ENCODE results near the gene AZIN2.
A peak's percentile ranks its signal among the peaks of the same experiment; 100 is the strongest.

AZIN2 gene

DNA sequence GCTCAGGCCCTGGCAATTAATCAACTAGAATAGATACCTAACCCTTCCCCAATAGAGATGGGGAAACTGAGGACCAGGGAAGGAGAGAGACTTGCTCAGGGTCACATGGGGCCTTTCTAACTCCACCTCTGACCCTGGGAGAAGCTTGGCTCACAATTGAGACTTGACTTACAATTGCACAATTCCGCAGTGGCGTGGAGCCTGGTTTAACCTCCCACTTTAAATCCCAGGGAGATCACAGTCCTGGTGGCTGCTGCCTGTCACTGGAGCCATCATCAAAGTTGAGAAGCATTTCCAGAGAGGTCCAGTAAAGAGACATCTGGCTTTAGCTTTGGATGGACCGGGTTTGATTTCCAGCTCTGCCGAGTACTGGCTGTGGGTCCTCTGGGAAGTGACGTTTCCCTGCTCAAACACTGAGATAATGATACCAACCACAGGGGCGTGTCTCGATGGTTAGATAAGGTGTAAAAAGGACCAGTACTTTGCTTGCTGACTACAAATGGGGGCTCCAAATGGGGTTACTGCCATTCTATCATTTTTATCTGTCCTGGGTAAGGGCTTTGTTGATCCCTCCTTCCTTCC, 61.6 kb downstream of the AZIN2 start:
- H3K9ac ChIP-seq (ENCODE audit: low read length) = no peak overlapping the region
- H3K27ac ChIP-seq (ENCODE audit: low read depth, low read length) = peak overlapping the region; percentile 4
- H3K36me3 ChIP-seq (ENCODE audit: control insufficient read depth, insufficient read depth, low read length) = peaks cover 3% of the 10 kb centered on the region
- no peak overlapping the region for H3K4me3 ChIP-seq (ENCODE audit: low read length)
- H3K27me3 ChIP-seq (ENCODE audit: control insufficient read depth, insufficient read depth, low read length) = no peaks in the 10 kb centered on the region
- peaks cover 15% of the 10 kb centered on the region for H3K4me1 ChIP-seq (ENCODE audit: control insufficient read depth, insufficient read depth, low read length)

DNA sequence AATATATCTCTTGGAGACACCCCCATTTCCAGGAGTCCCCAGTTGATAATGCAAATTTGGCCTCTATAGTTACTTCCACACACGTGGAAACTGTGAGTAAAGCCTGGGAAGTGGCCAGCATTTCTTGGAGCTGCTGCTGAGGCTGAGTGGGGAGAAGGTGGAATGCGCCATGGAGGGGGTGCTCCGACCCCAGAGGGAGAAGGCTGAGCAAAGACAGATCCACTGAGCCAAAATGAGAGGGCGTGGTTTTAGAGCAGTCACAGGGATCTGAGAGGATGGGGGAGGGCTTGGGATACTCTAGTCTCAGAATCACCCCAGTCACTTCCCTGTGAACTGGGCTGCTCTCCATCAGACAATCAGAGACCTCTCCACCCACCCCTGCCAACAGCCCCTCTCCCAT, 62.2 kb downstream of the AZIN2 start:
- H3K27me3 ChIP-seq (ENCODE audit: control insufficient read depth, insufficient read depth, low read length) = no peaks in the 10 kb centered on the region
- H3K4me3 ChIP-seq (ENCODE audit: low read length) = no peak overlapping the region
- no peak overlapping the region for H3K9ac ChIP-seq (ENCODE audit: low read length)
- peak overlapping the region; percentile 62 for H3K27ac ChIP-seq (ENCODE audit: low read depth, low read length)
- peaks cover 3% of the 10 kb centered on the region for H3K36me3 ChIP-seq (ENCODE audit: control insufficient read depth, insufficient read depth, low read length)
- peaks cover 15% of the 10 kb centered on the region for H3K4me1 ChIP-seq (ENCODE audit: control insufficient read depth, insufficient read depth, low read length)

DNA sequence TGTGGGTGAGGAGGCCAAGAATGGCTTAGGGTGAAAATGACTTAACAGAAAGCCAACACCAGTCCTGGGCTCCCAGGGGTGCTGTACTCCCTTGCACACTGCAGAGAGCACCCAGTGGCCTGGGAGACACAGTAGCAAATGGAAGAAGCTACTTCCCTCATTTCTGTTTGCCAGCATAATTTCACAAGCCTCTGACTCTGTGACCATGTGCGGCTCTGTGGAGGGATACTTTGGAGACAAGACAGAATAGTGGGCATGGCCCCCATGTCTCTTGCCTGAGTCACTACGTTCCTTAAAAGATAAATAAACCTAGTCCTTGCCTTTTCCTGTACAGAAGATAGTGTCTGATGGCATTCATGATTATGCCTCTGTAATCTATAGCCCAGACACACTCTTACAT, 62.7 kb downstream of the AZIN2 start:
- no peak overlapping the region for H3K4me3 ChIP-seq (ENCODE audit: low read length)
- peaks cover 15% of the 10 kb centered on the region for H3K4me1 ChIP-seq (ENCODE audit: control insufficient read depth, insufficient read depth, low read length)
- H3K36me3 ChIP-seq (ENCODE audit: control insufficient read depth, insufficient read depth, low read length) = peaks cover 3% of the 10 kb centered on the region
- peak overlapping the region; percentile 62 for H3K27ac ChIP-seq (ENCODE audit: low read depth, low read length)
- H3K27me3 ChIP-seq (ENCODE audit: control insufficient read depth, insufficient read depth, low read length) = no peaks in the 10 kb centered on the region
- no peak overlapping the region for H3K9ac ChIP-seq (ENCODE audit: low read length)

DNA sequence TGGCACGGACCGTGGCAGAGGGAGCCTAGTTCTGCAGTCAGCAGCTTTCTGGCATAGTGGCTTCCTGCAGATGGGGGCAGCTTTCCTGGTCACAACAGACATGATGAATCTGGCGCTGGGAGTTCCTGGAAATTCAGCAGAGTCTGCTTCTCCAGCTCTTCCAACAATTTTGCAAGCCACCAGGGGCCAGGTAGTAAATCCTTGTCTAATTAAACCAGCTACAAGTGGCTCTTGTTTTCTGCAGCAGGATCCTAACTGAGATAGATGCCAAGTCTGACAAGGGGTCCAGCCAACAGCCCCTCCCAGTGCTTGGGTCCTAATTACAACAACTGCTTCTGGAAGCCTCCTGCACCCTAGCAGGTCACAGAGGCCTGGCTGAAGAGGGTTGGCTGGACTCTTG, 65.0 kb downstream of the AZIN2 start:
- no peaks in the 10 kb centered on the region for H3K27me3 ChIP-seq (ENCODE audit: control insufficient read depth, insufficient read depth, low read length)
- no peak overlapping the region for H3K4me3 ChIP-seq (ENCODE audit: low read length)
- peaks cover 3% of the 10 kb centered on the region for H3K36me3 ChIP-seq (ENCODE audit: control insufficient read depth, insufficient read depth, low read length)
- H3K27ac ChIP-seq (ENCODE audit: low read depth, low read length) = no peak overlapping the region
- no peak overlapping the region for H3K9ac ChIP-seq (ENCODE audit: low read length)
- H3K4me1 ChIP-seq (ENCODE audit: control insufficient read depth, insufficient read depth, low read length) = peaks cover 15% of the 10 kb centered on the region

DNA sequence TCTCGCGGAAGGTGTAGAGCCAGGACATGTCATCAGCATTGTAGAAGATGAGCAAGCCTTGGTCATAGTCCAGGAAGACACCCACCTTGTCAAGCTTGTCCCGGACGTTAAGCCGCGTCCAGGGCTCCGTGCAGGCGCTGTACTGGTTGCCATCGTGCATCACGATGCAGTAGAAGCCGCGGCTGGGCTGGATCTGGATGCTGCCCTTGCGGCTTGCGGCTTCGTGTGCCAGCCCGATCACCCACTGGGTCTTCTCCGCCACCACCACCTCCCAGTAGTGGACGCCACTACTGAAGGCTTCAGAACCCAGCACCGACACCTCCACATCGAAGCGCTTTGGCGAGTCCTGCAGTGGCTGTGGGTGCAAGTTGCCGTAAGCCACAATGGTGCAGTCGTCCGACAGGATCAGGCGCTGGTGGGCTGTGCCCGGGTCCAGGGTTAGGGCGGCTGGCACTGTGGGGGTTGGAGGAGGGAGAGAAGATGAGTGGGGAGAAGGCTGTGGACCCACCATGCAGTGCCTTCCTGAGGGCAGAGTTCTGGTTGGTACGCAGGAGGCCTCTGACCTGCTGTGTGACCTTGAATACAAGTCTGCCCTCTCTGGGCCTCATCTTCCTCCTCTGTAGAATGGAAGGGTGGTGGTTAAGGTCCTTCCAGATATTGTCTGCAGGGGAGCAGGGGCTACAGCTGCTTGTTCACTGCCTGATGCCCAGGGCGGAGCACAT, 66.5 kb downstream of the AZIN2 start:
- Histone ChIP-seq H3K36me3 (ENCODE audit: control insufficient read depth, insufficient read depth, low read length) (peaks cover 3% of the 10 kb centered on the region), H3K27me3 (ENCODE audit: control insufficient read depth, insufficient read depth, low read length) (no peaks in the 10 kb centered on the region), H3K27ac (ENCODE audit: low read depth, low read length) (no peak overlapping the region), H3K9ac (ENCODE audit: low read length) (no peak overlapping the region), H3K4me1 (ENCODE audit: control insufficient read depth, insufficient read depth, low read length) (peaks cover 13% of the 10 kb centered on the region), H3K4me3 (ENCODE audit: low read length) (no peak overlapping the region)

DNA sequence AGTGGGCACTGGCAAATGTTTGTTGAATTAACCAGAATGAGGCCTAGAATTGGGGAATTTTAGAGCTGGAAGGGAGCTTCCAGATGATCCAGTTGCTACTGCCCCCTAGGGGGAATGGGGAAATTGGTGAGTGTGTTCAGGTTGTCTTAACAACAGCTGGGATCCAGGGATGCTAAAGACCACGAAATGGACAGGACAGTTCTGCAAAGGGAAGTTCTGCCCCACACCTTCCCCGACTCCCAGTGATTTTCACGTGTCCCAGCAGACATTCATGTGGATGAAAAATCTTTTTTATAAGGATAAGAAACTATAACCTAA, 67.0 kb downstream of the AZIN2 start:
- H3K9ac ChIP-seq (ENCODE audit: low read length) = no peak overlapping the region
- no peak overlapping the region for H3K27ac ChIP-seq (ENCODE audit: low read depth, low read length)
- peaks cover 10% of the 10 kb centered on the region for H3K4me1 ChIP-seq (ENCODE audit: control insufficient read depth, insufficient read depth, low read length)
- H3K27me3 ChIP-seq (ENCODE audit: control insufficient read depth, insufficient read depth, low read length) = no peaks in the 10 kb centered on the region
- no peak overlapping the region for H3K4me3 ChIP-seq (ENCODE audit: low read length)
- H3K36me3 ChIP-seq (ENCODE audit: control insufficient read depth, insufficient read depth, low read length) = peaks cover 3% of the 10 kb centered on the region

DNA sequence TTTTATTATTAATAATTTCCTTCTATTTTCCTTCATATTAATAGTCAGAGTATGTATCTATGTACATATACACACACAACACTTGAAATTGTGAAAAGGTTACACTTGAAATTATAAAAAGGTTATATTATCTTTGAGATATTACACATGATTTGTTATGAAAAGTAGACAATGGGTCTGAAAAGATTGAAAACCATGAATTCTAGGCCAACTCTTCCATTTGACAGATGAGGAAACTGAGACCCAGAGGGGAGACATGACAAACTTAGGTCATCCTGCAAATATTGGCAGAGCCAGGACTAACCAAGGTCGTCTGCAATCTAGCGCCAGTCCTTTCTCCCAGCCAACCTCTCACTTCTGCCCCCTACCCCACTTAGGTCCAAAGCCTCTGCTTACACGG, 67.7 kb downstream of the AZIN2 start:
- peaks cover 3% of the 10 kb centered on the region for H3K36me3 ChIP-seq (ENCODE audit: control insufficient read depth, insufficient read depth, low read length)
- peaks cover 3% of the 10 kb centered on the region for H3K4me1 ChIP-seq (ENCODE audit: control insufficient read depth, insufficient read depth, low read length)
- H3K27ac ChIP-seq (ENCODE audit: low read depth, low read length) = no peak overlapping the region
- H3K9ac ChIP-seq (ENCODE audit: low read length) = no peak overlapping the region
- H3K27me3 ChIP-seq (ENCODE audit: control insufficient read depth, insufficient read depth, low read length) = no peaks in the 10 kb centered on the region
- no peak overlapping the region for H3K4me3 ChIP-seq (ENCODE audit: low read length)

DNA sequence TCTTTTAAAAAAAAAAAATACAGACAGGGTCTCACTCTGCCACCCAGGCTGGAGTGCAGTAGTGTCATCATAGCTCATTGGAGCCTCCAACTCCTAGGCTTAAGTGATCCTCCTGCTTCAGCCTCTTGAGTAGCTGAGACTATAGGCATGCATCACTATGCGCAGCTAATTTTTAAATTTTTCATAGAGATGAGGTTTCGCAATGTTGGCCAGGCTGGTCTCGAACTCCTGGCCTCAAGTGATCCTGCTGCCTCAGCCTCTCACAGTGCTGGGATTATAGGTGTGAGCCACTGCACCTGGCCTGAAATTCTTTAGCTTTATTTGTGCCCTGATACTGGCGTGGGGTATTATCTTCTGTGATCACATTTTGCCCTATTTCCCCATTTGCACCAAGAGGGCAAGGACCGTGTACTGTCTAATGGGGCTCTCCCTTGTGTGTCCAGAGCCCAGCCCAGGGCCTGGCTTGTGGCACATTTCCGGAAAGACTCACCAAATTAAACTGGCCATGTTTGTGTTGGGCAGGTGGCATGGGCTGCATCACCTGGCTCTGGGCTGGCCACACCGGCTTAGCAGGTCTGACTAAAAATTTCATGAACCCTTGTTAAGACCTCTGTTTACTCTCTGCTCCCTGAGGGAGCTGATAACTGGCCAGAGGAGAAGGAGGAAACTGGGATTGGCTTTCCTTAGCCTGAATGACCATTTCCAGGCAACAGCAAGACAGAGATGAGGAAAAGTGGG, 68.7 kb downstream of the AZIN2 start:
- no peak overlapping the region for H3K4me3 ChIP-seq (ENCODE audit: low read length)
- H3K27ac ChIP-seq (ENCODE audit: low read depth, low read length) = no peak overlapping the region
- no peaks in the 10 kb centered on the region for H3K27me3 ChIP-seq (ENCODE audit: control insufficient read depth, insufficient read depth, low read length)
- peaks cover 3% of the 10 kb centered on the region for H3K36me3 ChIP-seq (ENCODE audit: control insufficient read depth, insufficient read depth, low read length)
- no peaks in the 10 kb centered on the region for H3K4me1 ChIP-seq (ENCODE audit: control insufficient read depth, insufficient read depth, low read length)
- H3K9ac ChIP-seq (ENCODE audit: low read length) = no peak overlapping the region

DNA sequence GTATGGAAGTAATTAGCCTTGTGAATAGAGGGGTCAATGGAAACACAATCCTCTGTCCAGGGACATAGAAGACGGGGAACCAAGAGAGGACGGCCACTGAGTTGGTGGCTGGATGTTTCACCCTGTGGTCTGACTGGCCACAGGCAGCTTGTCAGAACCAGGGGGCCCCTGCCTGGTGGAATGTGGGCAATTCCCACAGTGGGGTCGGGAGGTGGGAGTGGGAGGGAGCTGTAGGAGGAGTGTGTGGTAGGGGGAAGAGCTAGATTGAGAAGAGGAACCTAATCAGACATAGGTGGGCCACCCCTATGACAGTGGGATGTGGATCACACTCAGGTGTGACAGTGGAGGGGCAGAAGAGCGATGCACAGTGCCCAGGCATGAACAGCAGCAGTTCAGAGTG, 69.6 kb downstream of the AZIN2 start:
- Histone ChIP-seq H3K9ac (ENCODE audit: low read length) (no peak overlapping the region), H3K27ac (ENCODE audit: low read depth, low read length) (no peak overlapping the region), H3K36me3 (ENCODE audit: control insufficient read depth, insufficient read depth, low read length) (peaks cover 3% of the 10 kb centered on the region), H3K4me1 (ENCODE audit: control insufficient read depth, insufficient read depth, low read length) (no peaks in the 10 kb centered on the region), H3K4me3 (ENCODE audit: low read length) (no peak overlapping the region), H3K27me3 (ENCODE audit: control insufficient read depth, insufficient read depth, low read length) (no peaks in the 10 kb centered on the region)

DNA sequence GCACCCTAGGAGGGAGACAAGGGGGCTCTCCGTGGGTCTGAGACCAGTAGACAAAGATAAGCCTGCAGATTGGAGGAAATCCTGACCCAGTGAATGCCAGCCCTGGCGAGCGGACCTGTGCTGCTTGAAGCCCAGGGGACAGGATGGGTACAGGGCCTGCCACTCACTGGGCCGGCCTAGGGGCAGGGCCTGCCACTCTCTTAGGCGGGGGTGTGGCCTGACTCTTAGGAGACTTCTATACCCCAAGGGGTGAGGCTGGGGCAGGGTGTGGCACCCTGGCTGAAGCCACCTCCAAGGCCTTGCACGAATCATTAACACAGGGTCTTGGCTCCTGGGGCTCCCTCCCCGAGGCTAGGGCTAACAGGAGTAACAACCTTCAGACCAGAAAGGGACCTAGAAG, 70.2 kb downstream of the AZIN2 start:
- no peaks in the 10 kb centered on the region for H3K4me1 ChIP-seq (ENCODE audit: control insufficient read depth, insufficient read depth, low read length)
- H3K4me3 ChIP-seq (ENCODE audit: low read length) = no peak overlapping the region
- no peak overlapping the region for H3K27ac ChIP-seq (ENCODE audit: low read depth, low read length)
- no peaks in the 10 kb centered on the region for H3K27me3 ChIP-seq (ENCODE audit: control insufficient read depth, insufficient read depth, low read length)
- H3K36me3 ChIP-seq (ENCODE audit: control insufficient read depth, insufficient read depth, low read length) = peaks cover 3% of the 10 kb centered on the region
- no peak overlapping the region for H3K9ac ChIP-seq (ENCODE audit: low read length)

DNA sequence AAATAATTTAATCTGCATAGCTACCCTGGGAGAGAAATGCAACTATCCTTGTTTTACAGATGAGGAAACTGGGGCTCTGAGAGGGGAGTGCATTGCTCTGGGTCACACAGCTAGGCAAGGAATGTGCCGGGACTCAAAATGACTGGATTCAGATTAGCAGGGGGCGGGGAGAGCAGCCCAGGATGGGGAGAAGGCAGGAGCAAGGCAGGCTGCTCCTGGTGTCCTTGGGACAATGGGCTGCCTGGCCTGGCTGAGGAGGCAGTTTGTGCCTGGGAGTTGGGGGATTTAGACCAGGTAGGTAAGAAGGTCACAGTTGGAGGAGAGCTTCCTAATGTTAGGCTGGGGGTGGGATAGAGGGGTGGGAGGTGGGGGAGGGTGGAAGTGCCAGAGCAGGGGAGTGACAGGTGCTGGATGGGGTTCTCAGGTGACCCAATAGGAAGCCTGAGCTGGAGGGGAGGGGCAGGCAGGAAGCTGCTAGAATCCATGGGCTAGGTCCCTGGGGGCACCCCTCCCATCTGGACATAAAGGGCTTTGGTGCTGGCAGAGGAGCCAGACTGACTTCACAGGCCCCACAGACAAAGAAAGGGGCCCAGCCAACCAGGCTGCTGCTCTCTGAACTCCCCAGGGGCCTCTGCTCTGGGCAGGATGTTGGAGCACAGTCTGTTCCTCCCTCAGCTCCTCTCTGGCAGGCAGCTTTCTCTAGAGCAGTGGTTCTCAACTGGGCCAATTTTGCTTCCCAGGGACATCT, 71.9 kb downstream of the AZIN2 start:
- Histone ChIP-seq H3K4me1 (ENCODE audit: control insufficient read depth, insufficient read depth, low read length) (no peaks in the 10 kb centered on the region), H3K27me3 (ENCODE audit: control insufficient read depth, insufficient read depth, low read length) (no peaks in the 10 kb centered on the region), H3K36me3 (ENCODE audit: control insufficient read depth, insufficient read depth, low read length) (peaks cover 4% of the 10 kb centered on the region), H3K27ac (ENCODE audit: low read depth, low read length) (no peak overlapping the region), H3K9ac (ENCODE audit: low read length) (no peak overlapping the region), H3K4me3 (ENCODE audit: low read length) (no peak overlapping the region)

DNA sequence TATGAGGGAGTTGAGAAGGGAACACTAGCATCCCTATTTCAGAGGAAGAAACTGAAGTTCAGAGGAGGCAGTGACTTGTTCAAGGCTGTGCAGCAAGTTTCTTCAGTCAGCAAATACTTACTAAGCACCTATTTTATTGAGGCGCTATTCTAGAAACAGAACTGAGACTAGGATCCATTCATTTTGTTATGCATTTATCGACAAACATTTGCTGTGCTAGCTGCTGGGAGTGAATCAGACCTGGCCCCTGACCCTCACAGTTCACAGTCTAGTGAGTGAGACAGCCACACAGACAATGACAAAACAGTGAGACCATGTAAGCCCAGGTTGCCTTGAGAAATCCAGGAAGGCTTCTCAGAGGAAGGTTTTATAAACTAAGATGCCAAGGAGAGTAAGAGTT, 72.7 kb downstream of the AZIN2 start:
- no peak overlapping the region for H3K27ac ChIP-seq (ENCODE audit: low read depth, low read length)
- H3K9ac ChIP-seq (ENCODE audit: low read length) = no peak overlapping the region
- H3K4me1 ChIP-seq (ENCODE audit: control insufficient read depth, insufficient read depth, low read length) = no peaks in the 10 kb centered on the region
- H3K4me3 ChIP-seq (ENCODE audit: low read length) = no peak overlapping the region
- H3K27me3 ChIP-seq (ENCODE audit: control insufficient read depth, insufficient read depth, low read length) = no peaks in the 10 kb centered on the region
- peaks cover 8% of the 10 kb centered on the region for H3K36me3 ChIP-seq (ENCODE audit: control insufficient read depth, insufficient read depth, low read length)

Data from rectal smooth muscle tissue (tissue), 1 donor.